GM18526 (cell line): ENCODE measurements around the gene USP27X.

Experiments
- POLR2A ChIP-seq: IDR thresholded peaks from 3 replicates; pipeline ENCODE4 v1.6.1; 2011; ENCODE audit not compliant: insufficient read length; ENCODE audit errors: extremely low read depth

The USP27X gene

GRCh38 chrX:49877397-49878101 is 1.7 kb upstream of the USP27X start:
- TF ChIP-seq POLR2A = no peak

- TF ChIP-seq POLR2A = no peak
Observed at GRCh38 chrX:49878128-49878833, 1.0 kb upstream of the USP27X start.

GRCh38 chrX:49879656-49880277 is 483 bp downstream of the USP27X start:
- no peak for TF ChIP-seq POLR2A

- TF ChIP-seq POLR2A = no peak
Observed at GRCh38 chrX:49880668-49881067, 1.4 kb downstream of the USP27X start.

GRCh38 chrX:49884290-49884862 is 5.1 kb downstream of the USP27X start:
- no peak for TF ChIP-seq POLR2A

GRCh38 chrX:49892542-49892941 is 13.3 kb downstream of the USP27X start:
- no peak for TF ChIP-seq POLR2A

- no peak for TF ChIP-seq POLR2A
Observed at GRCh38 chrX:49896951-49897350, 17.7 kb downstream of the USP27X start.

GRCh38 chrX:49901048-49901447 is 21.8 kb downstream of the USP27X start:
- no peak for TF ChIP-seq POLR2A

- no peak for TF ChIP-seq POLR2A
Observed at GRCh38 chrX:49910344-49910743, 31.1 kb downstream of the USP27X start.

GRCh38 chrX:49912086-49912485 is 32.8 kb downstream of the USP27X start:
- TF ChIP-seq POLR2A = no peak

- no peak for TF ChIP-seq POLR2A
Observed at GRCh38 chrX:49912861-49913260, 33.6 kb downstream of the USP27X start.

- TF ChIP-seq POLR2A = no peak
Observed at GRCh38 chrX:49915361-49916222, 36.3 kb downstream of the USP27X start.

- no peak for TF ChIP-seq POLR2A
Observed at GRCh38 chrX:49919617-49920016, 40.3 kb downstream of the USP27X start.

GRCh38 chrX:49921109-49921508 is 41.8 kb downstream of the USP27X start:
- TF ChIP-seq POLR2A = no peak
